Smooth muscle cell of the brain vasculature (primary cell): ENCODE results near the gene ACTR2.
A peak's percentile ranks its signal among the peaks of the same experiment; 100 is the strongest.
"Not testable (repeated sequence)": the region's sequence is repeated elsewhere in the genome, so short reads cannot be mapped to it uniquely, and the experiment has no call there.

Source experiments
- DNase-seq: peaks from one replicate; pipeline ENCODE4 v3.0.0-alpha.2; 2012; ENCODE audit warnings: low read depth, low spot score

ACTR2 gene

DNA sequence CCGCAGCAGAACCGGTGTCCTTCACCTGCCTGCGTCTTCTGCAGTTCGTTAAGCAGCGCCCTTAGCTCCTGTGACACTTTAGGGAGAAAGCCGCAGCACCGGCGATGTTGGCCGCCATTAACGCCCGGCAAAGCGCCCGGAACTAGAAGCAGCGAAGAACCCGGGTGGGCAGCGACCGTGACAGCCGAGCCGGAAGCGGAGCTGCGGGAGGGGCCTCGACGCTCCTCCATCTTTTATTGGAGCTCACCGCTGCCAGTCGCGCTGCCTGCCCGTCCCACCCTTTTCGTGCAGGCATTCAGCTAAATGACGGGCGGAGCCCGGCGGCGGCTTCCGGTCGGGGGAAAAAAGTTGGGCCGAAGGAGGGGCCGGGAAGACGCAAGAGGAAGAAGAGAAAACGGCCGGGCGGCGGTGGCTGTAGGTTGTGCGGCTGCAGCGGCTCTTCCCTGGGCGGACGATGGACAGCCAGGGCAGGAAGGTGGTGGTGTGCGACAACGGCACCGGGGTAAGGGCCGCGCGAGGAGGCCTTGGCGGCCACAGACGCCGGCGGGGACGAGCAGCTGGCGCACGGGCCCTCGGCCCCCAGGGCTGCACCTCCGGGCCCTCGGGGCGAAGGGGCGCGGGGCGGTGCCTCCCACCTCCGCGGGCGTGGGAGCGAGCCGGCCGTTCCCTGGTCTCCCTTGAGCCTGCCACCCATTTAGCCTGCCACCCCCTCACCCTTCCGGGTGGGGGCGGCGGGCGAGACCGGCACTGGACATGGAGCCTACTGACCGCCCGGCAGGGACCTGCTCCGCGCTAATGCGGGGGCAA is at the start of gene ACTR2:
ACTR2 (plus strand) TSS at position 376 of the 807 bp plus-strand sequence; CDS start at position 455, 79 bp downstream.
- peak; percentile 88 for DNase-seq

DNA sequence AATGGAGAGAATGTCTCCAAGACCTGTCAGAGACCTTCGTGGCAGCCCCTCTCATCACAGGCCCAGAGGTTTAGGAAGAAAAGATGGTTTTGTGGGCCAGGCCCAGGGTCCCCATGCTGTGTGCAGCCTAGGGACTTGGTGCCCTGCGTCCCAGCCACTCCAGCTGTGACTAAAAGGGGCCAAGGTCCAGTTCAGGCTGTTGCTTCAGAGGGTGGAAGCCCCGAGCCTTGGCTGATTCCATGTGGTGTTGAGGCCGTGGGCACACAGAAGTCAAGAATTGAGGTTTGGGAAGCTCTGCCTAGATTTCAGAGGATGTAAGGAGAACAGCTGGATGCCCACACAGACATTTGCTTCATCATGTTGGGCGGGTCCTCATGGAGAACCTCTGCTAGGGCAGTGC is 45.1 kb upstream of the ACTR2 start:
- no peak for DNase-seq

DNA sequence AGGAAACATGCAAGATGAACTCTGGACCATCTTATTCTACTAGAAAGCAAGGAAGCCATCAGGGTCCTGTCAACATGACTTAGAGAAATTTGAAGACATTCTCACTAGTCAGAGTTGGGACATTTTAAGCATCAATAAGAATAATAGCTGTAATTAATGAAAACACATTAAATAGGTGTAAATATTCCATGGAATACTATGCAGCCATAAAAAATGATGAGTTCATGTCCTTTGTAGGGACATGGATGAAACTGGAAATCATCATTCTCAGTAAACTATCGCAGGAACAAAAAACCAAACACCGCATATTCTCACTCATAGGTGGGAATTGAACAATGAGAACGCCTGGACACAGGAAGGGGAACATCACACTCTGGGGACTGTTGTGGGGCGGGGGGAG is 44.2 kb upstream of the ACTR2 start:
- DNase-seq = not testable (repeated sequence)

DNA sequence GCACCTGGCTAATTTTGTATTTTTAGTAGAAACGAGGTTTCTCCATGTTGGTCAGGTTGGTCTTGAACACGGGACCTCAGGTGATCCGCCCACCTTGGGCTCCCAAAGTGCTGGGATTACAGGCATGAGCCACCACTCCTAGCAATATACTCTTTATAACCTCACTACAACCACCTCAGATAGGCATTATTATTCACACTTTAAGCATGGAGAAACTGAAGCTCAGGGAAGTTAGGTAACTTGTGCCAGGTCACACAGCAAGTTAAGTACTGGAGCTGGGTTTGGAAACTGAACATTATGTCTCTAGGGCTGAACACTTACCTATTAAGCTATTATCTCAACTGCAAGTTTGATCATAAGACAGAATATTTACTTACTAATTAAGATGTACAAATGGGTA is 42.6 kb upstream of the ACTR2 start:
- DNase-seq = no peak

DNA sequence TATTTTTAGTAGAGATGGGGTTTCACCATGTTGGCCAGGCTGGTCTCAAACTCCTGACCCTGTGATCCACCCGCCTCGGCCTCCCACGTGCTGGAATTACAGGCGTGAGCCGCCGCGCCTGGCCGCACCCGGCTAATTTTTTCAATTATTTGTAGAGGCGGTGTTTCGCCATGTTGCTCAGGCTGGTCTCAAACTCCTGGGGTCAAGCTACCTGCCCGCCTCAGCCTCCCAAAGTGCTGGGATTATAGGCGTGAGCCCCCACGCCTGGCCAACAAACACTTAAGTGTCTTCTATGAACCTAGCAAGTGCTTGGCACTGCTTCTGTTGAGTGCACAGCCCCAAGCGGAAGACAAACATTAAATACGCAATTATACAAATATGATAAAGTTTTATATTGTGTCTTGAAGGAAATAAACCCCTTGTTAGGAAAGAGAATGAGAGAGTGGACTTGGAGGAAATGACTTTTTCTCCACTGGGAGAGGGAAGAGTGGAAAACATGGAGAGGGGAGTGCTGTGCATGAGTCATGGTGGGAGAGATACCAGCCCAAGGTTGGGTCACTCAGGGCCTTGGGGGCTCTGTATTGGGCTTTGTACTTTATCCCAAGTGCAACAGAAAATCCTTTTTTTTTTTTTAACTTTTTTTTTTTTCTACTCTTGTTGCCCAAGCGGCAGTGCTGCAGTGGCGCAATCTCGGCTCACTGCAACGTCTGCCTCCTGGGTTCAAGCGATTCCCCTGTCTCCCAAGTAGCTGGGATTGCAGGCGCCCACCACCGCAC is 41.4 kb upstream of the ACTR2 start:
- DNase-seq = no peak

DNA sequence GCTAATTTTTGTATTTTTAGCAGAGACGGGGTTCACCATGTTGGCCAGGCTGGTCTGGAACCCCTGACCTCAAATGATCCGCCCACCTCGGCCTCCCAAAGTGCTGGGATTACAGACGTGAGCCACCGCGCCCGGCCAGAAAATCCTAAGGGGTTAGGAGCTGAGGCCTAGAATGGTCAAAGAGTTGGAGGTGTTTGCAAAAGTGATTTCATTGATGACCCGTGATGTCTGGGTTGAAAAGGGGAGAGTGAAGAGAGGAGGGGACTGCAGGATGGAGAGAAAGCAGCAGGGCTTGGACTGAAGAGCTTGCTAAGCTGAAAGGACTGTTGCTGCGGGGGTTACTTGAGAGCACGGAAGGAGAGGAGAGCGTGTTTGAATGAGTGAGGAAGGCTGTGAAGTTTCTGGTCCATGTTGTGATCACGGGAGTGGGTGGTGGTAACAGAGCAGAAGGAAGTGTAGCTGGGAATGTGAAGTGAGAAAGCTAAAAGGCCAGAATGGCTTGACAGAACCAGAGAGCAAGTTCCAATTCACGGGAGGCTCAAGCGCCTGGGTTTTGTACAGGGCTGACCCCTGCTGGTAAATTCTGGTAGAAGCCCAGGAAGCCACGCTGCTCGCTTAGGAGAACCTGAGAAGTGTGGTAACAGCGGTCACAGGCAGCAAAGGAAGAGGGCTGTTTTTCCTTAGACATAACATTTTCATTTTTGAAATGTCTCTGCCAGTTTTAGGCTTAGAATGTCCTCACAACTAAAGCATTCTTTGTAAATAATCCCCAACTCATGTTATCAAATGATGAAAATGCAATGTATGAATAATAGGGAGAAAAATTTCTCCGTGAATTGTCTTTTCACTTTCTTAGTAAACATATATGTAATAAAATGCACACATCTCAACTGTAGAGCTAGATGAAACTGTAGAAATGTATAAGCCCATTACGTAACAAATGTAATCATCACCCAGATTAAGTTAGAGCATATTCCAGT is 40.5 kb upstream of the ACTR2 start:
- peak; percentile 60 for DNase-seq

DNA sequence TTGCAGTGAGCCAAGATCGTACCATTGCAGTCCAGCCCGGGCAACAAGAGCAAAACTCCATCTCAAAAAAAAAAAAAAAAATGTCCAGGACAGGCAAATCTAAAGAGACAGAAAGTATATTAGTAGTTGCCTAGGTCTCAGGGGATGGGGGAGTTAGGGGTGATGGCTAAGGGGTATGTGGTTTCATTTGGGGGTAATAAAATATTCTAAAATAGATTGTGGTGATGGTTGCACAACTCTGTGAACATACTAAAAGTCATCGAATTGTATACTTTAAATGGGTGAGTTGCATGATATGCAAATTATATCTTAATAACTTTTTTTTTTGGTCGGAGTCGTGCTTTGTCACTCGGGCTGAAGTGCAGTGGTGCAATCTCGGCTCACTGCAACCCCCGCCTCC is 34.2 kb upstream of the ACTR2 start:
- DNase-seq = no peak

DNA sequence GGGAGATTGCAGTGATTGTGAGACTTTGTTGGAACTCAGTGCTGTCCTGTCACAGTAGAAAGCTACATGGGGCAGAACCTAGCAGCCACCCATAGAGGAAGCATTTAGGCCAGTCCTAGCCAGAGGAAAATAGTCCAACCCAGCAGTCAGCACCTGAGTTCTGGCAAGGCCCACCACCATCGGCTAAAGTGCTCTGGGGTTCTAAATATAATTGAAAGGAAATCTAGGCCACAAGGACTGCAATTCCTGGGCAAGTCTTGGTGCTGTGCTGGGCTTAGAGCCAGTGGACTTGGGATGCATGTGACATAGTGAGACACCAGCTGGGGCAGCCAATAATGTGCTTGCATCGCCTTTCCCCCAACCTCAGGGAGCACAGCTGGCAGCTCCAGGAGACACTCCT is 28.9 kb upstream of the ACTR2 start:
- no peak for DNase-seq

DNA sequence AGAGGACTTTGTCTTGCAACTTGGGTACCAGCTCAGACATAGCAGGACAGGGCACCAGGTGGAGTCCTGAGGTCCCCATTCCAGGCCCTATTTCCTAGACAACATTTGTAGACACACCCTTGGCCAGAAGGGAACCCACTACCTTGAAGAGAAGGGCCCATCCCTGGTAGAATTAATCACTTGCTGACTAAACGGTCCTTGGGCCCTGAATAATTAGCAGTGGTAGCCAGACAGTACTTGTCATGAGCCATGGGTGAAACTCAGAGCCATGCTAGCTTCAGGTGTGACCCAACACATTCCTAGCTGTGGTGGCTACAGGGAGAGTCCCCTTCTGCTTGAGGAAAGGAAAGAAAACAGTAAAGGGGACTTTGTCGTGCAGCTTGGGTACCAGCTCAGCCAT is 28.5 kb upstream of the ACTR2 start:
- DNase-seq = no peak

DNA sequence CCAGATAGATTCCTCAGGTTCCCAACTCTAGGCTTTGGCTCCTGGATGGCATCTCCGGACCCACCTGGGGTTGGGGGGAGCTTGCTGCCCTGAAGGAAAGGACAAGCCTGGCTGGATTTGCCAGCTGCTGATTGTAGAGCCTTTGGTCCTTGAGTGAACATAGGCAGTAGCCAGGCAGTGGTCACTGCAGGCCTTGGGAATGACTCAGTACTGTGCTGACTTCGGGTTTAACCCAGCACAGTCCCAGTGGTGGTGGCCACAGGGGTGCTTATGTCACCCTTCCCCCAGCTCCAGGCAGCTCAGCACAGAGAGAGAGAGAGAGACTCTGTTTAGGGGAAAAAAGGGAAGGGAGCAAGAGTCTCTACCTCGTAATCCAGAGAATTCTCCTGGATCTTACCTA is 27.7 kb upstream of the ACTR2 start:
- no peak for DNase-seq

DNA sequence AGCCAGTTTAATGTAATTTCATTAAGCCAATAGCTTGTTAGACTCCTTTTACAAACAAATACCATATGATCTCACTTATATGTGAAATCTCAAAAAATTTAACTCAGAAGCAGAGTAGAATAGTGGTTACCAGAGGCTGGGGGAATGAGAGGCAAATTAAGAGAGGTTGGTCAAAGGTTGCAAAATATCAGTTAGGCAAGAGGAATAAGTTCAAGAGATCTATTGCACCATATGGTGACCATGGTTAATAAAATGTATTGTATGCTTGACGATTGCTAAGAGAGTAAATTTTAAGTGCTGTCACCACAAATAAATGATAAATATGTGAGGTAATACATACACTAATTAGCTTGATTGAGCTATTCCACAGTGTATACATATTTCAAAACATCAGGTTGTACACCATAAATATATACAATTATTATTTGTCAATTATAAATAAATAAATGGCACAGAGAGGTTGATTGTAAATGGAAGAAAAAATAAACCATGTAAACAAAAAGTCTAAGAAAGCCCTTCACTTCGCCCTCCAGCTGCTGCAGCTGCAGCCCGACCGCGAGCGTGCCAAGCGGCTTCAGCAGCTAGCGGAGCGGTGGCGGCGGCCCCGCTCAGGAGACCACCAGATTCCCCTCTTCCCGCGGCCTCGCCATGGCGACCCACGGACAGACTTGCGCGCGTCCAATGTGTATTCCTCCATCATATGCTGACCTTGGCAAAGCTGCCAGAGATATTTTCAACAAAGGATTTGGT is 23.0 kb upstream of the ACTR2 start:
- no peak for DNase-seq

DNA sequence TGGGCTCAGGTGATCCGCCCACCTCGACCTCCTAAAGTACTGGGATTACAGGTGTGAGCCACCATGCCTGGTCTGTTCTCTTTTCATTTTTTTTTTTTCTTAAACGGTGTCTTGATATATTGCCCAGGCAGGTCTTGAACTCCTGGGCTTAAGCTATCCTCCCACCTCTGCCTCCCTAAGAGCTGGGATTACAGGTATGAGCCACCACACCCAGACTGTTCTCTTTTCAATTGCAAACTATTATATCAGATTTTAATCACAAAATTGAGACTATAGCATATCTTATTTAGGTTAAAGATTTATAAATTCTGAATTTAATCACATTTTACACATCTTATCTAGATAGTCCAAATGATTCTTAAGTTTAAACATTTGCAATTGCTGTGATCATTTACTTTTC is 15.5 kb upstream of the ACTR2 start:
- DNase-seq = no peak

DNA sequence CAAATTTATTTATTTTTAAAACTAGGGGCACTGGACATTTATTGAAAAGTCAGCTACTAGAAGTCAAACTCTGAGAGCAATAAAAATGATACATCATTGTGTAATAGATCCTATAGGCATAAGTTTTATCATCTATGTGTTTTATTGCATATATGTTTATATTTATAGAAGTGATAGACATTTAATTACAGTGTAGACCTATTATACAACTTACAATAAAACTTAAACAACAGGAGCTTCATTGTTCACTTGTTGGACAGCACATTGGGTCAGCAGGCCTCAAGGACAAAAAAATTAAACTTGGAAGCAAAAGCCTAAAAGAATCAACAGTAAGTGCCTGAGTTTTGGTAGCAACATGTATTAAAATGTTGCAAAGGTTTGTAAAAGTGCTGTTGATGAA is 15.0 kb upstream of the ACTR2 start:
- DNase-seq = no peak

DNA sequence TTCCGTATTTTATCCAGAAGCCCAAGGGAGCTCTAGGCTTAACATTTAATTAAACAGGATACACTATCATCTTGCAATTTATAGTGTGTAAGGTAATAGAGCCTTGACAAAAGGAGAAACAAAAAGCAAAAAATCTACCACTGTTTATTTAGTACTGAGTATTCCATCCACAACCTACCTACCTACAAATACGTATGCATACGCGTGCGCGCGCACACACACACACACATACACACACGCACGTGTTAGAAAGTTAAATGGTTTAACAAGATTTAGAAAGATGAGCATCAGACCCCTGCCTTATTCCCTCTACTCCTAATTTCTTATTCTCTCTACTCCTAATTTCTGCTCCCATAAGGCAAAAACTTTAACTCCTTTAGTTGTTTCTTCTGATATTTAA is 14.6 kb upstream of the ACTR2 start:
- no peak for DNase-seq

DNA sequence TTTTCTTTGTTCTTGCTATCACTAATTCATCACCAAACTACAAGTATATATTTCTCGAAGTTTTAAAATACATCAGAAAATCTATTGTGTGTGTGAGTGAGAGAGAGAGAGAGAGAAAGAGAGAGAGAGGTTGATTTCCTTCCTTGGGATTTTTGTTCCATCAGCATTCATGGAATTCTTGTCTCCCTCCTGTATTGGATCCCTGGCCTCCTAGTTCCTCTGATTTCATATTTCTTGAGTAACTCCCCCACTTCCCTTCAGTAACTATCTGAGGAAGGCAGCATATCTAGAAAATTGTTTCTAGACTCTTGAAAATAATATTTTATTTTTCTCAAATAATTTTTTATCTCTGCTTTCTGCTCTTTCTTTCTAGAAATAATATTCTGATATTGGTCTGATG is 13.3 kb upstream of the ACTR2 start:
- no peak for DNase-seq

DNA sequence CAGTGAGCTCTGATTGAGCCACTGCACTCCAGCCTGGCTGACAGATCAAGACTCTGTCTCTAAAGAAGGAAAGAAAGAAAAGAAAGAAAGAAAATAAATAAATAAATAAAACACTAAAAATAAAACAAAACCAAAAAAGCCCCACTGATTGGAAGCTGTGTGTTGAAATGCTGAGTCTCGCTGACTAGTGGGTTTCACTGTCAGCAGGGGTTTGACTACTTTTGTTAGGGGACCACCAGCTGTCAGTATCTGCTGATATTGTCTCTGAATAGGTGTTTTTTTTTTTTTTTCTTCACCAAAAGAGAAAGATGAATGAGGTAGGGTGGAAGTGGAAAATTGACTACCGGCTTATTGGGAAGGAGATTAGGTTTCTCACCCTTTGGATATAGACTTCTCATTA is 12.8 kb upstream of the ACTR2 start:
- no peak for DNase-seq

DNA sequence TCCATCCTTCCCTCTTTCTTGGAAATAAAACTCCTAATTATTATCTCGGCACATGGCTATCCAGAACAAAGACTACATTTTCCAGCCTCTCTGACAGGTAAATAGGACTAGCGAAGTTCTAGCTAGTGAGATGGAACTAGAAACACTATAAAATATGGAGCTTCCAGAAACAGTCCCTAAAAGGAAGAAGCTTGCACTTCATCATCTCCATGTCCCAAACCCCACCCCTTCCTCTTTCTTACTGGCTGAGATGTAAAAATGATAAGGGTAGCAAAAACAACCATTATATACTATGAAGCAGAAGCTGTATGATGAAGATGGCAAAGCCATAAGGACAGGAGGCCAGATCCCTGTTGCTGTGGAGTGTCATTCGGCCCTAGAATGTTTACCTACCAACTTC is 11.7 kb upstream of the ACTR2 start:
- DNase-seq = no peak

DNA sequence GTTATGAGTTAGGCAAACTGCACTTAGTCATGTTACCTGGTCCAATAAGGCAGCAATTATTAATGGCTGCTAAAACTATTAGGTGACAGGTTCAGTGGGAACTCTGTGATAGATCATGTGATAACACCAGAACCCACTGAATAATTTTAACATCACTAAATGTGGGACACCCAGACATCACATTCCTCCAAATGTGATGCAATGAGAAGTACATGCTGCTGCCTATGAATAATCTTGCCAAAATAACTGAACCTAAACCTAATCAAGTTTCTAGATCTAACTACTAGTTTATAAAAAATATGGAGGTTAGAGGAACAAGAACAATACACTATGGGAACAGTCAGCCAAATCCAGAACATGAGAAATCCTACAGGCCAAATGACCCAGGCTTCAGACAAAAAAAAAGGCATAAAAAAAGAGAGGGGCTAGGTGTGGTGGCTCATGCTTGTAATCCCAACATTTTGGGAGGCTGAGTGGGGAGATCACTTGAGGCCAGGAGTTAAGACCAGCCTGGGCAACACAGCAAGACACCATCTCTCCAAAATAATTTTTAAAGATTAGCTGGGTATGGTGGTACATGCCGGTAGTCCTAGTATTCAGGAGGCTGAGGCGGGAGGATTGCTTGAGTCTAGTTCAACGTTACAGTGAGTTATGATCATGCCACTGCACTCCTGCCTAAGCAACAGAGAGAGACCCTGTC is 7.0 kb upstream of the ACTR2 start:
- no peak for DNase-seq

DNA sequence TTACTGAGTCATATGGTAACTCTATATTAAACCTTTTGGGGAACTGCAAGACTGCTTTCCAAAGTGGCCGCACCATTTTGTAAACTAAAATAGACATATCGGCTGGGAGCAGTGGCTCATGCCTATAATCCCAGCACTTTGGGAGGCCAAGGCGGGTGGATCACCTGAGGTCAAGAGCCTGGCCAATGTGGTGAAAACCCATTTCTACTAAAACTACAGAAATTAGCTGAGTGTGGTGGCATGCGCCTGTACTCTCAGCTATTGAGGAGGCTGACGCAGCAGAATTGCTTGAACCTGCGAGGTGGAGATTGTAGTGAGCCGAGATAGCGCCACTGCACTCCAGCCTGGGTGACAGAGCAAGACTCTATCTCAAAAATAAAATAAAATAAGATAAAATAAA is 6.4 kb upstream of the ACTR2 start:
- not testable (repeated sequence) for DNase-seq

DNA sequence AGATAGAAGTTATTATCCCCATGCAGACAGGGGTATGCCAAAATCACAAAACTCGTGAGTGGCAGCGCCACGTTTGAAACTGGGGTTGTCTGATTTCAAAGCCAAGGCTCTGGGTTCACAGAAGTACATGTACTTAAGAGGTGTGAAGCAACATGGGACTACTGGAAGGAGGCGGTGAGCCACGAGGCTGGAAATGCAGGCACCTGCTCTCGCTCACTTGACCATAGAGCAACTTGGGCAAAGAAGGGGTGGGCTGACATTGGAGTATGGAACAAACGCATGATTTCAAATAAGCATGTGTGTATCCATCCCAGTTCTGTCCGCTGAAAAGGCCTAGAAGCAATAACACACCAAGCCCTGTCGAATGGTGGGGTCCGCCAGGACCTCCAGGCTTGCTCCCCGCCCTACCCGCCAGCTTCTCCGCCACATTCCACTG is 593 bp upstream of the ACTR2 start:
- DNase-seq = no peak
